Loucy (cell line): Measurements from ENCODE around the gene AIG1.

Source experiments
- EZH2phosphoT487 ChIP-seq: fragments of 200-600 bp; IDR thresholded peaks from 2 replicates; pipeline ENCODE4 v1.6.1; 2018; ENCODE audit warnings: antibody characterized with exemption, mild to moderate bottlenecking, moderate library complexity, borderline replicate concordance
- TF ChIP-seq, protein P1 (sequence below): fragments of 200-600 bp; sonication (generic); conservative IDR thresholded peaks from 2 replicates; pipeline ENCODE4 v1.5.1; 2014; ENCODE audit warnings: mild to moderate bottlenecking, antibody characterized with exemption, low read length

DNA sequence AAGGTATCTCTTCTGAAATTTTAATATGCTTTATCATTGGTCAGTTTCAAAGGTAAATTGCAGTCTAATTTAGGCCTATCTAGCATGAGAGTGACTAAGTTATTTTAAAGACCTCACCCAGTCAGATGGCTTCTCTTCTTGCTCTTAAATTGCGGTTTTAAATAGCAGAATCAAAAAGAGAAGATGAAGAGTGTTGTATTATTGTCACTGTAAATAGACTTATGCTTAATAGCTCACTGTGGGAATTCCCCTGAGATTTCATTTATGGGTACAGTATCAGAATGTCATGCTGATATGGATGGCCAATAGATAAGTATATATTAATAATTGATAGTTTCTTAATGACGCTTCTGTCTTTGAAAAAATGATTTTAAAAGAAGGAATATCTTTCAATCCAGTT lies 35.7 kb downstream of the AIG1 start:
- TF ChIP-seq, protein P1, sequence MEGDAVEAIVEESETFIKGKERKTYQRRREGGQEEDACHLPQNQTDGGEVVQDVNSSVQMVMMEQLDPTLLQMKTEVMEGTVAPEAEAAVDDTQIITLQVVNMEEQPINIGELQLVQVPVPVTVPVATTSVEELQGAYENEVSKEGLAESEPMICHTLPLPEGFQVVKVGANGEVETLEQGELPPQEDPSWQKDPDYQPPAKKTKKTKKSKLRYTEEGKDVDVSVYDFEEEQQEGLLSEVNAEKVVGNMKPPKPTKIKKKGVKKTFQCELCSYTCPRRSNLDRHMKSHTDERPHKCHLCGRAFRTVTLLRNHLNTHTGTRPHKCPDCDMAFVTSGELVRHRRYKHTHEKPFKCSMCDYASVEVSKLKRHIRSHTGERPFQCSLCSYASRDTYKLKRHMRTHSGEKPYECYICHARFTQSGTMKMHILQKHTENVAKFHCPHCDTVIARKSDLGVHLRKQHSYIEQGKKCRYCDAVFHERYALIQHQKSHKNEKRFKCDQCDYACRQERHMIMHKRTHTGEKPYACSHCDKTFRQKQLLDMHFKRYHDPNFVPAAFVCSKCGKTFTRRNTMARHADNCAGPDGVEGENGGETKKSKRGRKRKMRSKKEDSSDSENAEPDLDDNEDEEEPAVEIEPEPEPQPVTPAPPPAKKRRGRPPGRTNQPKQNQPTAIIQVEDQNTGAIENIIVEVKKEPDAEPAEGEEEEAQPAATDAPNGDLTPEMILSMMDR: no peak
- TF ChIP-seq EZH2phosphoT487: no peak
